ENCODE results near the gene ANO8.
"Not testable (repeated sequence)": the region's sequence is repeated elsewhere in the genome, so short reads cannot be mapped to it uniquely, and the experiment has no call there.

Gene ANO8

DNA sequence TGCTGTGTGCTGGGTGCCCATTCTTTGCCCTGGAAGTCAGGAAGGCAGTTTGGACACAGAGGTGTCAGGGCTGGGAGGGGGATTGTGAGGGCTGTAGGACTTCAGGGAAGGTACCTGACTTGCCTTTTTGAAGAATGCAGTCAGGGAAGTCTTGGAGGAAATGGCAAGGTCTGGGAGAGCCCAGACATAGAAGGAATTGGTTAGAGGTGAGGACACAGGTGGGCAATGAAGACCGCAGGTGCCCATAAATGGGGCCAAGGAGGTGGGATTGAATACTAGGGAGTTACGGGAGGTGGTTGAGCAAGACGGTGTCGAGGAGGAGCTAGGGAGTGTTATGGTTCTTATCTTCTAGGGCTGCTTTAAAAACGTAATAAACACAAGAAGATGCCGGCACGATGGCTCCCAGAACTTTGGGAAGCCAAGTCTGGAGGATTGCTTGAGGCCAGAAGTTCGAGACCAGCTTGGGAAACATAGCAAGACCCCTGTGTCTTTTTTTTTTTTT, 26.7 kb downstream of the ANO8 start:
- no peak for DNase-seq

DNA sequence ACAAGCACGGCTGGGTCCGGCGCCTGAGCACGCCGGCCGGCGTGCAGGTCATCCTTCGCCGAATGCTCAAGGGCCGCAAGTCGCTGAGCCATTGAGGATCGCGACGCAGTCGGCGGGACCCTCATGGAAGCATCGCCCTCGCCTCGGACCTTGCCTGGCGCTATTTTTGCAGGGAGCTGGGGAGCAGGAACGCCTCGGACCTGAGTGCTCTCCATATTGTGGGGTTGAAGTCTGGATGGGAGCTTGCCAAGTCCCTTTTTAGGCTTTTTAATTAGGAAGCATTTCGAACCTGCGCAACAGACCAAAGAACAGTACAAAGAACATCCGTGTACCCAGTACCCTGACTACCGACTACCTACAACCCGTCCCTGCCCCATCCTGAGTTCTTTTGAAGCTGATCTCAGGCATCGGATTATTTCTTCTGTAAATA, 28.4 kb downstream of the ANO8 start:
- DNase-seq: no peak

DNA sequence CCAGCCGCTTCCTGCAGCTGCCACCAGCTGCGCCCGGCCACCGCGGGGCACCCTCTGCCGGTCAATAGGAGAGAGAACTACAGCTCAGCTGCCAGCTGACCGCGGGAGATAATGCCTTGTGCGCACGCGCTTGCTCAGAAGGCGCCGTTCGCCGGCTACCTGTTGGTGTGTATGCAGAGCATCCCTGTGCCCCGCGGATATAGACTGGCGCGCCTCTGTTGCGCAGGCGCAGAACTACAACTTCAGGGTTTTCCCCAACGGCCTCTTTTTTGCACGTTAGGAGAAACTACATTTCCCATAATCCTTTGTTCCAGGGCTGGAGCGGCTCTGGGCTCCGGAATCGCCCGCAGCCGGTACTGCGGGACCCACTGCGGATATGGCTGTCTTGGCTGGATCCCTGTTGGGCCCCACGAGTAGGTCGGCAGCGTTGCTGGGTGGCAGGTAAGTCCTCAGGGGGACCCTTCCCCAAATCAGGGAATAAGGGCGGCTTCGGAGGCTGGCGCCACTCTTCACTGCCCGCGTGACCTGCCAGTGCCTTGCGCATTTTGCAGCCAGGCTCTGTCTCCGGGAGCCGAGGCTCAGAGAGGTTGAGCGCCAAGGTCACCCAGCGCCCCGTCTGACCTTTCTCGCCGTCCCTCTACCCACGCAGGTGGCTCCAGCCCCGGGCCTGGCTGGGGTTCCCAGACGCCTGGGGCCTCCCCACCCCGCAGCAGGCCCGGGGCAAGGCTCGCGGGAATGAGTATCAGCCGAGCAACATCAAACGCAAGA, 29.0 kb downstream of the ANO8 start, which contains the start of gene MRPL34:
MRPL34 (plus strand) TSS at position 356 of the 768 bp plus-strand sequence; CDS start at position 377, 21 bp downstream.
- DNase-seq: peak; percentile 97

DNA sequence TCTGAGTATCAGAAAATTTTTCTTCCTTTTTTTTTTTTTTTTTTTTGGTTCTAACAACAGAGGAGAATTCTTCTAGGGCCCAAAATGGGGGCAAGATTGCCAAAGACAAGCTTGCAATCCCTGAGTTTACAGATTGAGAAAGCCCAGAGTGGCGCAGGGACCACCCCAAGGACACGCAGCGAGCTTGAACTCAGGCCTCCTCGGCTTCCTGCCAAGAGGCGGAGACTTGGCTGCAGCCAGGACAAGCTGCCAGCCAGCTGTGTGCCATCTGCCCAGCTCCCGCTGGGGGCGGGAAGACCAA, 29.5 kb downstream of the ANO8 start:
- DNase-seq: no peak

DNA sequence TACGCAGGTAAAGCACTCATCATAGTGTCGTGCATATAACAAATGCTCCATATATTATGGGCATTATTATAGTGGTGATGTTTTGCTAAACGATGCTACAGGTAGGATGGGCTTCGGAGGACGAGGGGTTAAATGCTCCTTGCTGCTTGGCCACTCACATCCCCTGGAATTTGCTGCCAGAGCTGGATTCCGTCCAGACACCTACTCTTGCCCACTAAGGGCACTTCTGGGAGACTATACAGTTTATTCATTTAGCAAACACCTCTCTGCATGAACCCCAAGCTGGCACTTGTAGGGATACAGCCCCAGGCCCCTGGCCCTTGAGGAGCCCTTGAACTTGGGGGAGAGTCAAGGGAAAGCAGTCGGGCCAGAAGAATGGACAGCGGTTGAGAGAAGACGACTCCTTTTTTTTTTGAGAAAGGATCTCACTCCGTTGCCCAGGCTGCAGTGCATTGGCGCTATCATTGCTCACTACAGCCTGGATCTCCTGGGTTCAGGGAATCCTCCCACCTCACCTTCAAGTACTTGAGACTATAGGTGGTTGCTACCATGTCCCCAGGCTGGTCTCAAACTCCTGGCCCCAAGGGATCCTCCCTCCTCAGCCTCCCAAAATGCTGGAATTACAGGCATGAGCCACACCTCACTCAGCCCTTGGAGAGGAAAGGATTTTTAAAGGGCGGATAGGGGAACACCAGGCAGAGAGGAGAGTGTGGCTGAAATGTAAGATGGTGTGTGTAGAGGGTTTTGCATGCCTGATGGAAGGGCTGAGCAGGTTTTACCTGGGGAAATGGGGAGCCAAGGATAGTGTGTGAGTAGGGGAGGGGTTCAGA, 30.1 kb downstream of the ANO8 start:
- DNase-seq: no peak

DNA sequence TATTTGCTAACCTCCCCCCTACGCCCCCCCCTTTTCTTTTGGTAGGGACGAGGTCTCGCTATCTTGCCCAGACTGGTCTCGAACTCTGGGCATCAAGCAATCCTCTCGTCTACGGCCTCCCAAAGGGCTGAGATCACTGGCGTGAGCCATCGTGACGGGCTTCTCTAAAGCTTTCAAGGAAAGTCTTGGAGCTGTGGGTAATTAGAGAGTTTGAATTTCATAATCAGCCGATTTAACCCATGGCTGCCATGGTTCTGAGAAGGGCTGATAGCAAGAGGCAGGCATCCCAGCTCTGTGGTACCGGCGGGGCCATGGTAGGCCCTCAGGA, 30.8 kb downstream of the ANO8 start:
- no peak for DNase-seq

DNA sequence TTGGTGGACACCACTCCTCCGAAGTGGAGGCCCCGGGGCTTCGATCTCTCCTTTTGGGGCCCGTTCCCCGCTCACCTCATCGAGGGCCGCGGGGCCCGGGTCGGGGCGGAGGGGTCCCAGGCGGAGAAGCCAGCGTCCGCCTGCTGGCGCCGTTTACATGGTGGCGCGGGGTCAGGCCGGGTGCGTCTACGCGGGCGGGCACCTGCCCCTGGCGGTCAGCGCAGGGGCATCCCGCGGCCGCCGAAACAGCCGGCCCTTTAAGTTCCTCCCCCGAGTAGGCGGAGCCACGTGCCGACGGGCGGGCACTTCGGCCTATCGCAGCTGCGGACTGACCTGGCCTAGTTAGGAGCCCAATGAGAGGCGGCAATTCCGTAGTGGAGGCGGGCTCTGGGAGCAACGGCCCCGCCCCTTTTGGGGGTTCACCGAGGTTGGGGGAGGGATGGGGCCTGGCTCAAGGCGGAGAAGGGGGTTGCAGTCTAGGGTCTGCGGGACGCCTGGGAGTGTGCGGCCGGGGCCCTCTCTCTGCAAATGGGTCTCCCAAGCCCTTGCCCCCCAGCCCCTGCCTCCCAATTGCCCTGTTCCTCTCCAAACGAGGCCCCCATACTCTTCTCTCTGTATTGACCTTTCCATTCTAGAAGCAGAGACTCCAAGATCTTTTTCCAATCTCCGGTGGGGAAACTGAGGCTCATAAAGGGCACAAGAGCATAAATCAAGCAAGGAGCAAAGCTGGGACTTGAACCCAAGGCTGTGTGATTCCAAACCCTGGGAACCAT, 31.3 kb downstream of the ANO8 start, which contains the start of gene ABHD8:
ABHD8 (minus strand) TSS at position 259 of the 773 bp plus-strand sequence. CDS start 1,809 bp downstream, outside the sequence.
- peak; percentile 34 for DNase-seq

DNA sequence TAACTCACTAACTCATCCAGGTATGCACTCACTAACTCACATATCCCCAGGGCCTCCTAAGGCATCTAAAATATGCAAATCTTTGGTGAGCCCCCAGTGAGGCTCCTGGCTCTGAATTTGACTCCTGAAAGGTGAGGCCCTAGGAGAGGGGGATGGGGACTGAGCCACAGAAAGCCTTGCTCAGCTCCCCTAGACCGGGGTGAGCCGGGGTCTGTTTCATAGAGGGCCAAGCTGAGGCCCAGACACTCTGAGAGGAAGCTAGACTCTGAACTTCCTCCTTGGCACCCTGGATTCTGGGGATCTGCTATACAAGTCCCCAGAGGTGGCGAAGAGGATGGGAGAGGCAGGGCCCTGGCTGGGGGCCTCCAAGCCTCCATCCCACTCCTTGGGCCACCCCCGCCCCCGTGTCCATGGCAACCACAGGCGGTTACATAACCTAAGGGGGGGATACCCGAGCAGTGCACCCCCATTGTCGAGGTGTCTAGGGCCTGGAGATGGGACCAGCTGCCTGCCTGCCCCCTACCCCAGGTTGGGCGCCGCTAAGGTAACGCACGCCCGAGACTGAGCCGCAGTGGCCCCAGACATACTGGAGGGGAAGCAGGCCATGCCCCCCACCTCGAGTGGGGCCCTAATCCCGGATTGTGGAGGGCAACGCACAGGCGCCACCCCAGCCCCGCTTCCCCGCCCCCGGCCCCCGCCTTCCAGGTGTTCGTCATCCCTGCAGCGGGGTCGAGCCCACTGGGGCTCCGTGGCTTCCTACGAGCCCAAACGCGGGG, 32.1 kb downstream of the ANO8 start:
- no peak for DNase-seq

DNA sequence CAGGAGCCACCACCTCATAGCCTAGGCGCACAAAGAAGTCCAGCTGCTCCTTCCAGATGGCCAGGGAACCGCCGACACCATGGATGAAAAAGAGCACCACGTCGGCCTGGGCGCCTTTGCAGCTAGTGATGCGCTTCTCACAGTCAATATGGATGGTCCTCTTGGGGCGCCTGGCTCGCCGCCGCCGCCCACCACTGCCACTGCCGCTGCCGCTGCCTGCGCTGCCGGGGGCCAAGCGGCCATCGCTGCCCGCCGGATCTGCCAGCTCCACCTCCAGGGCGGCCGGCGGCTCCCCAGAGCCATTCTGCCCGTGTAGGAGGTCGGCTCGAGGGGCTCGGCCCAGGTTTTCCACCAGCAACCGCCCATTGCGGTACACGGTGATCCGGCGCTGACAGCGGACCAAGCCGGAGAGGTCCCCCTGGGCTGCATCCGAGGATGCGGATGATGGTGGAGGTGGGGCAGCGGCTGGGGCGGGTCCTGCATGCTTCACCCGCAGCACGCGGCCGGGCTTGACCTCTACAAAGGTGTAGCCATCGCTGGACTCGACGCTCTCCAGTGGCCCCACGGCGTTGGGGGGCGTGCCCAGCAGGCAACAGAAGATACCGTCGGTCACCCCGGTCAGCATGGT, 33.5 kb downstream of the ANO8 start:
- no peak for DNase-seq

DNA sequence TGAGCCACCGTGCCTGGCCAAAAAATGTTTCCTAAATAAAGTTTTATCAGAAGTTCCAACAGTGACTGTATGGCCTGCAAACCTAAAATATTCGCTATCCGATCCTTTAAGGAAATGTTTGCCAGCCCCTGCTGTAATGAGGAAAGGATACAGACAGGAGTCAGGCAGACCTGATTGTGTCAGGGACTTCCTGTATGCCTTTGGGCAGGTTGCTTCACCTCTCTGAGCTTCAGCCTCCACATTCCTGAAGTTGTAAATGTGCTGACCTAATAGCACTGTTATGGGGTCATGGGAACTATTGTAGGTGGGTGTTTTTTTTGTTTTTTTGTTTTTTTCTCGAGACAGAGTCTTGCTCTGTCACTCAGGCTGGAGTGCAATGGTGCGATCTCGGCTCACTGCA, 37.7 kb downstream of the ANO8 start:
- no peak for DNase-seq

DNA sequence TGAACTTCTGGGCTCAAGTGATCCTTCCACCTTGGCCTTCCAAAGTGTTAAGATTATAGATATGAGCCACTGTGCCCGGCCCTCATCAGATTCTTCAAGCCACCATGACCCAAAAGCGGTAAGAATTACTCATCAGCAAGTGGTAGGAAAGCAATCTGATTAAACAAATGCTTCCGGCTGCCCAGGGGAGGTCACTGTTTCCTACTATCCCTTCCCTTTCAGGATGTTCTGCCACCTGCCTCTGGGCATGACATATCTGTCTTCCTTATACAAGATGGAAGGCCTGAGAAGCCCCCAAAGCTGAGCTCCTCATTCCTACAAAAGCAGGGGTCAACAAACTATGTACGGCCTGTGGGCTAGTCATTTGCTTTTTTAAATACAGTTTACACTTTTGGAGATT, 38.4 kb downstream of the ANO8 start:
- no peak for DNase-seq

DNA sequence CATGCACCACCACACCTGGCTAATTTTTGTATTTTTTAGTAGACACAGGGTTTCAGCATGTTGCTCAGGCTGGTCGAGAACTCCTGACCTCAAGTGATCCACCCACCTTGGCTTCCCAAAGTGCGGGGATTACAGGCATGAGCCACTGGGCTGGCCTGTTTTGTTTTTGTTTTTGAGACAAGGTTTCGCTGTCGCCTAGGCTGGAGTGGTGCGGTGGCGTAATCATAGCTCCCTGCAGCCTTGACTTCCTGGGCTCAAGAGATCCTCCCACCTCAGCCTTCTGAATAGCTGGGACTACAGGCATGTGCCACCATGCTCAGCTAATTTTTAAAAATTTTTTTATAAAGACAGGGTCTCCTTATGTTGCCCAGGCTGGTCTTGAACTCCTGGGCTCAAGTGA, 39.1 kb downstream of the ANO8 start:
- DNase-seq: not testable (repeated sequence)

DNA sequence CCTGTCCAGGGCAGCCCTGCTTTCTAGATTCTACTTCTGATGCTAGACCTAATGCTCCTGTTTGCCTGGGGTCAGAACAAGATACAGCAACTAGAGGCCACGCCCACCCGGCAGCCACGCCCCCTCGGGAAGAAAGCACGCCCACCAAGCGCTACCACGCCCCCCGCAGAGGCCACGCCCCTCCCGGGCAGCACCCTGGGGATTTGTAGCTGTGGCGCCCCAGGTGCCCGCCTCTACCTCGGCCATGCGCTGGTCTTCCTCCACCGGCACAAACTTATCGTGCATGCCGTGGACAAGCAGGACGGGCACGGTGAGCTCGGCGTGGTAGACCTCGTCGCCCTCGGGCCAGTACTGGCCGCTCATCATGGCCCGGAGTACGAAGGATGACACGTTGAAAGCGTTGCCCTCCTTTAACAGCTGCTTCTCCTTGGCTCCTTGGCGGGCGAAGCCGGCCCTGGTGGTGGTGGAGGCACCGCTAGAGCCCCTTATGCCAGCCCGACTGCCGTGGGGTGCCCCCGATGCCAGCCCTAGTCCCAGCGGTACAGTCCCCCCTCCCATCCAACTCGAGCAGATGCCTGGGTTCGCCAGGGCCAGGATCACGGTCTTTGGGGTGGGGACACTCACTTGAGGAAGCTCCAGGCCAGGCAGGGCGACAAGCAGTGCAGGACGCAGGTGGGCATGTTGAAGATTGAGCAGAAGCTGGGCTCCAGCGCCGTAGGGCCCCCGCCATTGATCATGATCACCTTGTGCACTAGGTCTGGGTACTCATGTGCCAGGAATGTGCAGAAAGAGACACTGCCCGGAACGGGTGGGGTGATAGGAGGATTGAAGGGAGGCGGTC, 40.4 kb downstream of the ANO8 start:
- no peak for DNase-seq

DNA sequence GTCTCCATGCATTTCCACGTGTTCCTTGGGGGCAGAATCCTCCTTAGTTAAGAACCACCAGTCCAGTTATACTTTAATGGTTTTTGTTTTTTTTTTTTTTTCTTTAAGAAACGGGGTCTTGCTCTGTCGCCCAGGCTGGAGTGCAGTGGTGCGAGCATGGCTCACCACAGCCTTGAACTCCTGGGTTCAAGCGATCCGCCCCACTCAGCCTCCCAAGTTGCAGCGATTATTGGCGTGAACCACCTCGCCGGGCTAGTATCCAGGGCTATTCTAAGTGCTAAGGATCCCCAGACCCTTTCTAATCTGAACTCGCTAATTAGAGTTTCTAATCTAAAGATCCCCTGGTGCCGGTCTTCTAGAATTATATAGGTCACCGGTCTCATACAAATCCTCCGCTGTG, 41.0 kb downstream of the ANO8 start:
- DNase-seq: no peak

DNA sequence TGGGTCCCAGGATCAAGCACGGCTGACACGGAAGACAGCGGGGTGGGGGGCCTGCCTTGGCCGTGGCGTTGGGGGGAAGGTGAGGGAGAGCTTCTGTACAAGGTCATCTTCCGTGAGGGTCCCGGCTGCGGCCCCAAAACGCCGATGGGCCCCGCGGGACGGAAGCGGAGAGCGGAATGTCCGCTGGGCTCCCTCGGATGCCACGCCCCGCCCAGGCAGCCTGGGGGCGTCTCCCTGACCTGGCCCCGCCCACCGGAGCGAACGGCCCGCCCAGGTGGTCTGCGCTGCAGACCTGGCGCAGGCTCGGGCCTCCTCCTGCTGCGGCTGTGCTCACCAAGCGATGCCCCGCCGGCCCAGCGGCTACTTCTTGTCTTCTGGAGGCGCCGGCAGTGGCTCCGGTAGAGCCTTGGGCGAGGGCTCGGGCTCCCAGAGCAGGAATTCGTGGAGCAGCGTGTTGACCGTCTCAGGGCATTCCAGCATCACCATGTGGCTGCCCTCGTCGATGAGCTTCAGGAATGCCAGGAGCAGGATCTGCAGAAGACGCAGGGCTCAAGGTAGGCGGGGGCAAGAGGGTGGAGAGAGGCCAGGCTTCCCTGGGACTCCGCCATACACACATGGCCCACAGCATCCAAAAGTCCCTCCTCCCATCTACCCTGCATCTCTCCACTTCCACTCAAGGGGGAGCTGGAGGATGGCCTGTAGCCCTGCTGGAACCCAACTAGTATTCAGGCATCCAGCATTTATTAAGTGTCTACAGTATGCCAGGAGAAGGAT, 42.2 kb downstream of the ANO8 start:
- DNase-seq: peak; percentile 84

DNA sequence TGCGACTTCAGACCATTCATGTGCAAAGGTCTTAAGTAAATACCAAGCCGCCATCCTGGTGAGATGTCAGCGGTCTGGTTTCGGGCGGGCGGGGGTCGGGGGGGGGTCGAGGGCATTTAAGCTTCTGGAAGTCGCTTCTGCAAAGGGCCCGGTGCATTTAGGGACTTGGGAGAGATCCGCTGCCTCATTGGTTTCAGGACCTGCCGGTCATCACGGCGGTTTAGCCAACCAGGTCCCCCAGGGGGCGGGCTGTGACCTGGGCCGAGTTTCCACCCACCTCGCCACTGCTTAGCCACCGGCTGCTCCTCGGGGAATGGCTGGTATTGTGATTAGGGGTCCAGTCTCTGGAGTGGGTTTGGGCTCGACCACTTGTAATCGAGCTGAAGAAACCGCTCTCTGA, 45.2 kb downstream of the ANO8 start:
- DNase-seq: no peak

DNA sequence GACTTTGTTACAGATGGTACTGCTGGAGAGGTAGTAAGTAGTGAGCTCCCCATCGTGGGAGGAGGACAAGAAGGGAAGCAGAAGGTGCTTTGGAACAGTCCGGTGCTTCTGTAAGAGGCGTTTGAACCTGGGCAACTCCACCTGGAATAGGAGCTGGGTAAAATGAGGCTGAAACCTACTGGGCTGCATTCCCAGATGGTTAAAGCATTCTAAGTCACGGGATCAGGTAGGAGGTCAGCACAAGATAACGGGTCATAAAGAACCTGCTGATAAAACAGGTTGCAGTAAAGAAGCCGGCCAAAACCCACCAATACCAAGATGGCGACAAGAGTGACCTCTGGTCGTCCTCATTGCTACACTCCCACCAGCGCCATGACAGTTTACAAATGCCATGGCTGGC, 47.9 kb downstream of the ANO8 start:
- no peak for DNase-seq

DNA sequence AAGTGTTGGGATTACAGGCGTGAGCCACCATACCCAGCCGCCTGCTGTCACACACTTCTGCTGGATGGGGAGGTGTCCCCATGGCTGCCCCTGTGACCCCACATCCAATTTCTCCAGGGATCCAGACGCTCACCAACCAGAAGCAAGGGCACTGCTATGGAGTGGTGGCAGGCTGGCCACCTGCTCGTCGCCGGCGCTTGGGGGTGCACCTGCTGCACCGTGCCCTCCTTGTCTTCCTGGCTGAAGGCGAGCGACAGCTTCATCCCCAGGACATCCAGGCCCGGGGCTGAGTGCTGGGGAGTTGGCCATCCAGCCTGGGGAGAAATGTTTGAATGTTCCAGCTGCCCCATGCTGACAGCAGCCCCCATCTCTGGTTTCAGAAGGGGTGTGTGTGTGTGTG, 48.4 kb downstream of the ANO8 start:
- no peak for DNase-seq

DNA sequence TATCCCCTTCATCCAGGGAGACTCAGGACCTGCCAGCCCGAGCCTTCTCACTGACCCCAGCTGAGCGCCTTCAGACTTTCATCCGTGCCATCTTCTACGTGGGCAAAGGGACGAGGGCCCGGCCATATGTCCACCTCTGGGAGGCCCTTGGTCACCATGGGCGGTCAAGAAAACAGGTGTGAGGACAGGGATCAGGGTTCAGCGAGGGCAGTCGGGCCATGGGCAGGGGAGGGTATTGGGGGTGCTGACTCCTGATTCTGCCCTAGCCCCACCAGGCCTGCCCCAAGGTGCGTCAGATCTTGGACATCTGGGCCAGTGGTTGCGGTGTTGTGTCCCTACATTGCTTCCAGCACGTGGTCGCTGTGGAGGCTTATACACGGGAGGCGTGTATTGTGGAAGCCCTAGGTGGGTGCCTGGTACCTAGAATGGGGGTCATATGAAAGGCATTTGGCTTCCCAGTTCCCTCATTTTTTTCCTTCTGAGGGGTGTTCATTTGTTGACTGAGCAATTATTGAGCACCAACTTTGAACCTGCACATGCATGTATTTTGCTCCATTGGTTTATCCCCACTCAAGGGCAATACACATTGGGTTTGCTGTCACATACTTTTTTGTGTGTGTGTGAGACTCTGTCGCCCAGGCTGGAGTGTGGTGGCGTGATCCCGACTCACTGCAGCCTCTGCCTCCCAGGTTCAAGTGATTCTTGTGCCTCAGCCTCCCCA, 49.1 kb downstream of the ANO8 start:
- no peak for DNase-seq

Data from NCI-H1694 treated with DMSO at 0.1 percent for 48 hours (cell line).